Measurements from ENCODE around the gene GASK1A.

- TF ChIP-seq CTCF (conservative IDR thresholded peaks at IDR 0.05; ENCODE audit: low read depth, low read length) (no peak), EZH2 (IDR thresholded peaks at IDR 0.05; ENCODE audit: low read length, unreplicated experiment) (no peak)
Observed at GRCh38 chr3:43006825-43007224, 27.7 kb downstream of the GASK1A start.
